PC-9 (cell line): ENCODE data around the gene GCNA. TPM values are rescaled to one million over a fixed set of nuclear protein-coding genes. Genes with fewer than 3 reads are reported as not detected.

ENCODE experiments used
- BruUV-seq: library from RNA; stranded (reverse); fragments of 400-500 nt; replicated peaks from 2 replicates; lab custom pipeline; 2021; lab: Mats Ljungman, UMichigan
- CTCF ChIA-PET: fragments of 300-600 bp; sonication (Branson Sonifier 250); formaldehyde crosslinking; loops from one replicate; lab custom pipeline; 2022; ENCODE audit warnings: antibody characterized with exemption; lab: Charles Lee
- POLR2A ChIA-PET: fragments of 300-600 bp; sonication (Branson Sonifier 250); formaldehyde crosslinking; loops from one replicate; lab custom pipeline; 2022; ENCODE audit warnings: antibody characterized with exemption; ENCODE audit not compliant: unreplicated experiment; lab: Charles Lee
- DNase-seq, 2 experiments: peaks; one replicate each; pipeline versions ENCODE4 v3.0.0 to v3.0.0-alpha.2; 2015 to 2022; ENCODE audit warnings: mixed read lengths in 1 of 2
- H2AFZ ChIP-seq: fragments of 200-600 bp; sonication (generic); 2 replicates; pipeline ENCODE4 v1.8.1; 2017; ENCODE audit warnings: antibody characterized with exemption
- H3F3A ChIP-seq: fragments of 200-600 bp; sonication (generic); 2 replicates; pipeline ENCODE4 v1.8.1; 2017; ENCODE audit warnings: antibody characterized with exemption, mild to moderate bottlenecking, low read depth; ENCODE audit not compliant: insufficient read depth
- H3K27ac ChIP-seq: fragments of 200-600 bp; sonication (generic); 2 replicates; pipeline ENCODE4 v1.6.1; 2016; ENCODE audit warnings: mixed run types
- H3K27me3 ChIP-seq: fragments of 200-600 bp; sonication (generic); 2 replicates; pipeline ENCODE4 v1.6.1; 2016; ENCODE audit warnings: low read depth, mixed run types; ENCODE audit not compliant: insufficient read depth
- H3K36me3 ChIP-seq: fragments of 200-600 bp; sonication (generic); 2 replicates; pipeline ENCODE4 v1.6.1; 2016; ENCODE audit warnings: low read depth, mixed run types
- H3K4me1 ChIP-seq: fragments of 200-600 bp; sonication (generic); replicated peaks from 2 replicates; pipeline ENCODE4 v1.6.1; 2016; ENCODE audit warnings: mixed run types; ENCODE audit not compliant: insufficient read depth
- H3K4me2 ChIP-seq: fragments of 200-600 bp; sonication (generic); 2 replicates; pipeline ENCODE4 v1.6.1; 2017; ENCODE audit warnings: mixed run types
- H3K4me3 ChIP-seq: fragments of 200-600 bp; sonication (generic); 2 replicates; pipeline ENCODE4 v1.6.1; 2016; ENCODE audit warnings: mixed run types
- H3K79me2 ChIP-seq: fragments of 200-600 bp; sonication (generic); 2 replicates; pipeline ENCODE4 v1.6.1; 2017; ENCODE audit warnings: low read depth, mixed run types
- H3K9me2 ChIP-seq: fragments of 200-600 bp; sonication (generic); 2 replicates; pipeline ENCODE4 v1.8.1; 2017; ENCODE audit warnings: mild to moderate bottlenecking; ENCODE audit not compliant: insufficient read depth
- H3K9me3 ChIP-seq: fragments of 200-600 bp; sonication (generic); 2 replicates; pipeline ENCODE4 v1.8.1; 2016; ENCODE audit warnings: low read depth; ENCODE audit not compliant: insufficient read depth
- H4K20me1 ChIP-seq: fragments of 200-600 bp; sonication (generic); 2 replicates; pipeline ENCODE4 v1.8.1; 2017; ENCODE audit not compliant: insufficient read depth
- CTCF ChIP-seq: fragments of 200-600 bp; sonication (generic); conservative IDR thresholded peaks from 2 replicates; pipeline ENCODE4 v1.6.1; 2017; ENCODE audit warnings: mixed run types, antibody characterized with exemption, mild to moderate bottlenecking, moderate library complexity
- EZH2 ChIP-seq: fragments of 200-600 bp; sonication (generic); IDR thresholded peaks from 2 replicates; pipeline ENCODE4 v1.8.0; 2017; ENCODE audit warnings: antibody characterized with exemption, low read depth
- intact Hi-C: fragments of 100-400 bp; cut with micrococcal nuclease; formaldehyde crosslinking; loops from one replicate; pipeline ENCODE4 v1.10.0; 2022; ENCODE audit not compliant: unreplicated experiment
- total RNA-seq: library from RNA; stranded (reverse); gene quantifications from 2 replicates; pipeline ENCODE4 v1.2.3, GENCODE V29; 2021

The GCNA gene
- total RNA-seq, 1 experiment from 2014 or later: 0.48 TPM

- ChIA-PET POLR2A (no interaction called here), CTCF (no interaction called here)
- TF ChIP-seq CTCF (no peak), EZH2 (no peak)
- peak overlapping the region; percentile 57 for H3K4me2 ChIP-seq
- H3F3A ChIP-seq: peaks cover 63% of the 10 kb centered on the region
- H4K20me1 ChIP-seq: peaks cover 99% of the 10 kb centered on the region
- H2AFZ ChIP-seq: no peak overlapping the region
- no peak overlapping the region for H3K4me3 ChIP-seq
- H3K9me2 ChIP-seq: no peaks in the 10 kb centered on the region
- DNase-seq: no peak
- no peaks in the 10 kb centered on the region for H3K9me3 ChIP-seq
- H3K4me1 ChIP-seq: peaks cover 54% of the 10 kb centered on the region
- peak overlapping the region; percentile 77; the same call in 1 of the 2 replicates for H3K27ac ChIP-seq
- no peaks in the 10 kb centered on the region for H3K27me3 ChIP-seq
- no TSS peak for BruUV-seq
- peaks cover 98% of the 10 kb centered on the region for H3K79me2 ChIP-seq
- intact Hi-C loops: no loop called here
- peaks cover 45% of the 10 kb centered on the region for H3K36me3 ChIP-seq
Measured at GRCh38 chrX:71540801-71541200, 37.4 kb upstream of the GCNA start.

GRCh38 chrX:71541210-71542022 is 36.8 kb upstream of the GCNA start:
- CTCF ChIA-PET: no interaction called here
- H3K4me2 ChIP-seq: peak overlapping the region; percentile 57
- no peaks in the 10 kb centered on the region for H3K9me2 ChIP-seq
- H4K20me1 ChIP-seq: peaks cover 98% of the 10 kb centered on the region
- peaks cover 63% of the 10 kb centered on the region for H3F3A ChIP-seq
- intact Hi-C loops: no loop called here
- H3K36me3 ChIP-seq: peaks cover 50% of the 10 kb centered on the region
- no peak for TF ChIP-seq EZH2
- TF ChIP-seq CTCF: no peak
- peaks cover 51% of the 10 kb centered on the region for H3K4me1 ChIP-seq
- no TSS peak for BruUV-seq
- no peak for DNase-seq
- POLR2A ChIA-PET: interaction anchor here (0.7 kb wide), 1 partner anchor 228 kb away, joined by 3 read pairs; no protein-coding TSS in a partner anchor
- peaks cover 98% of the 10 kb centered on the region for H3K79me2 ChIP-seq
- no peak overlapping the region for H2AFZ ChIP-seq
- no peaks in the 10 kb centered on the region for H3K9me3 ChIP-seq
- no peak overlapping the region for H3K4me3 ChIP-seq
- H3K27ac ChIP-seq: peak overlapping the region; percentile 77
- H3K27me3 ChIP-seq: no peaks in the 10 kb centered on the region

GRCh38 chrX:71542411-71542810 is 35.8 kb upstream of the GCNA start:
- TF ChIP-seq EZH2 (no peak), CTCF (no peak)
- Histone ChIP-seq H3K4me1 (peaks cover 51% of the 10 kb centered on the region), H3K9me2 (no peaks in the 10 kb centered on the region), H3K9me3 (no peaks in the 10 kb centered on the region), H2AFZ (no peak overlapping the region), H3K79me2 (peaks cover 97% of the 10 kb centered on the region), H3F3A (peaks cover 63% of the 10 kb centered on the region), H4K20me1 (peaks cover 98% of the 10 kb centered on the region), H3K27me3 (no peaks in the 10 kb centered on the region), H3K27ac (peak overlapping the region; percentile 77), H3K4me3 (peak overlapping the region; percentile 7; the same call in 1 of the 2 replicates), H3K4me2 (peak overlapping the region; percentile 57), H3K36me3 (peaks cover 59% of the 10 kb centered on the region)
- ChIA-PET CTCF (no interaction called here), POLR2A (no interaction called here)
- BruUV-seq: no TSS peak
- peak in 1 of 2 experiments; percentile 52 for DNase-seq
- intact Hi-C loops: no loop called here
